Kidney (tissue), 14 donors: ENCODE measurements around the gene ZC3H14. TPM values are rescaled to one million over a fixed set of nuclear protein-coding genes. Genes with fewer than 3 reads are reported as not detected.

Source experiments
- DNase-seq, 5 donors: peaks; one replicate each; pipeline ENCODE4 v3.0.0-alpha.2; 2013 to 2020
- FAIRE-seq: peaks from 2 replicates; lab custom pipeline; 2012; peaks lifted over from hg19 to GRCh38; lab: Jason Lieb, UNC
- H3K27ac ChIP-seq, 2 donors: one replicate each; pipeline ENCODE4 v1.7.0; 2013; ENCODE audit warnings: low read depth in 2 of 2, low read length in 2 of 2, inconsistent platforms in 1 of 2
- H3K27me3 ChIP-seq: one replicate; pipeline ENCODE4 v1.7.1; 2013; ENCODE audit warnings: low read length, inconsistent platforms; ENCODE audit not compliant: control insufficient read depth, insufficient read depth
- H3K36me3 ChIP-seq, 3 donors: one replicate each; pipeline versions ENCODE4 v1.7.0 to v1.7.1; 2013; ENCODE audit warnings: low read length in 3 of 3, control low read depth in 1 of 3, inconsistent platforms in 1 of 3; ENCODE audit not compliant: insufficient read depth in 3 of 3, control insufficient read depth in 2 of 3
- H3K4me1 ChIP-seq, 3 donors: one replicate each; pipeline versions ENCODE4 v1.7.0 to v1.7.1; 2013; ENCODE audit warnings: low read length in 3 of 3, inconsistent platforms in 1 of 3, low read depth in 1 of 3; ENCODE audit not compliant: control insufficient read depth in 2 of 3, insufficient read depth in 2 of 3
- H3K4me3 ChIP-seq, 3 donors: one replicate each; pipeline versions ENCODE4 v1.7.0 to v1.8.1; 2013; ENCODE audit warnings: low read length in 3 of 3, control low read depth in 1 of 3, inconsistent platforms in 1 of 3
- H3K9ac ChIP-seq, 3 donors: one replicate each; pipeline versions ENCODE4 v1.7.0 to v1.7.1; 2013; ENCODE audit warnings: low read length in 3 of 3, control low read depth in 1 of 3, inconsistent platforms in 1 of 3
- H3K9me3 ChIP-seq, 3 donors: one replicate each; pipeline versions ENCODE4 v1.7.0 to v1.7.1; 2013; ENCODE audit warnings: low read length in 3 of 3, control low read depth in 1 of 3, inconsistent platforms in 1 of 3; ENCODE audit not compliant: control insufficient read depth in 2 of 3, insufficient read depth in 1 of 3
- intact Hi-C: fragments of 100-400 bp; cut with DNase I; formaldehyde crosslinking; loops from one replicate; pipeline ENCODE4 v1.11.1; 2022
- polyA plus RNA-seq: library from polyadenylated mRNA; stranded (reverse); fragments of 350-450 nt; fragmentation: Illumina TruSeq; extraction: RNeasy Lipid Tissue Mini Kit (QIAGEN cat#74804); gene quantifications from one replicate; pipeline ENCODE4 v1.2.3, GENCODE V29; 2014; ENCODE audit warnings: low read depth, low replicate concordance; ENCODE audit not compliant: insufficient read depth
- total RNA-seq: library from RNA; stranded (reverse); fragmentation: NEBNext Ultra II Directional; extraction: Animal tissue kit (Norgen Biotek cat#: 25700); gene quantifications from one replicate; pipeline ENCODE4 v1.2.1, GENCODE V29; 2021
- TF ChIP-seq, protein P1 (sequence below): IDR thresholded peaks from 3 replicates; pipeline ENCODE4 v1.5.1; 2012; ENCODE audit warnings: mild to moderate bottlenecking, moderate library complexity, borderline replicate concordance; ENCODE audit not compliant: insufficient read depth; ENCODE audit errors: extremely low read depth
- donor health status: control.
- donor health status: control.
- donor health status: control.
- donor health status: control.
- donor health status: control.
- donor health status: DM: yes; HTN: yes; CAD: no.
- donor health status: Normal renal cell carcinoma (clear cell type).

The ZC3H14 gene
- total and polyA plus RNA-seq, 2 donors from 2014 or later, result 27.7 to 49.7 TPM

DNA sequence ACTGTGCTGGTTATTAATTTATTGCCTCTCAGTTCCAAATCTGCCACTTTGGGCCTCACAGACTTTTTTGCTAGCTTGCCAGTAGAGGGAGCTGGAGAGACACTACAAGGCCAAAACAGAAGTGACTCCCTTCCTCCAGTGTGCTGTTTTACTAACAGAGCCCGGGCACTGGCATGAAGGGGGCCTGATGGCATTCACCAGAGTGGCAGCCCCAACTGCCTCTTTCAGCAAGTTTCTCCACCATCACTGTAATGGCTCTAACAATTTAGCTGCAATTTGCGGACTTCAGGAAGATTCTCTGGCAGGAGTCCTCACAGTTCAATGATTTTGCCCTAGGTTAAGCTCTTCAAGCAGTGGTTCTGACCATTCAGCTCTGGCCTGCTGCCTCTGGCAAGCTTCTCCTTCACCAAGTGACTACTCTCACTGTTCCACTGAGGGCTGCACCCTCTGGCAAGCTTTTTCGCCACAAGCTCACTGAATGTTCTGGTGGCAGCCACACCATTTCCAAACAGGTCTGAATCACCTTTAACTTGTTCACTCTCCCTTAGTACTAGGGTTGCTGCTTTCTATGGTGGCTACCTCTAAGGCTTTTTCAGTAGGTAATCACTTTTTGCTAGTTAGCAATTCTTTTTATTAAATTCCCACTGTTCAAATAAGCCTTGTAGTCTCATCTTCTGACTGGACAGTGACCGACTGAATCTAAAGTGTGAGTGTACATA lies 104.9 kb downstream of the ZC3H14 start:
- DNase-seq (peak in 4 of 5 donors; percentile 48 to 92 (median 70)), FAIRE-seq (no peak)
- peaks cover 0 to 5% (median 0%) of the 10 kb centered on the region in 3 donors for H3K4me1 ChIP-seq
- no peak overlapping the region for H3K27ac ChIP-seq
- TF ChIP-seq, protein P1, sequence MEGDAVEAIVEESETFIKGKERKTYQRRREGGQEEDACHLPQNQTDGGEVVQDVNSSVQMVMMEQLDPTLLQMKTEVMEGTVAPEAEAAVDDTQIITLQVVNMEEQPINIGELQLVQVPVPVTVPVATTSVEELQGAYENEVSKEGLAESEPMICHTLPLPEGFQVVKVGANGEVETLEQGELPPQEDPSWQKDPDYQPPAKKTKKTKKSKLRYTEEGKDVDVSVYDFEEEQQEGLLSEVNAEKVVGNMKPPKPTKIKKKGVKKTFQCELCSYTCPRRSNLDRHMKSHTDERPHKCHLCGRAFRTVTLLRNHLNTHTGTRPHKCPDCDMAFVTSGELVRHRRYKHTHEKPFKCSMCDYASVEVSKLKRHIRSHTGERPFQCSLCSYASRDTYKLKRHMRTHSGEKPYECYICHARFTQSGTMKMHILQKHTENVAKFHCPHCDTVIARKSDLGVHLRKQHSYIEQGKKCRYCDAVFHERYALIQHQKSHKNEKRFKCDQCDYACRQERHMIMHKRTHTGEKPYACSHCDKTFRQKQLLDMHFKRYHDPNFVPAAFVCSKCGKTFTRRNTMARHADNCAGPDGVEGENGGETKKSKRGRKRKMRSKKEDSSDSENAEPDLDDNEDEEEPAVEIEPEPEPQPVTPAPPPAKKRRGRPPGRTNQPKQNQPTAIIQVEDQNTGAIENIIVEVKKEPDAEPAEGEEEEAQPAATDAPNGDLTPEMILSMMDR, result peak; percentile 80
- H3K4me3 ChIP-seq, result no peak overlapping the region
- H3K27me3 ChIP-seq, result no peaks in the 10 kb centered on the region
- H3K9ac ChIP-seq, result no peak overlapping the region
- intact Hi-C loops, result no loop called here
- no peaks in the 10 kb centered on the region for H3K9me3 ChIP-seq
- no peaks in the 10 kb centered on the region for H3K36me3 ChIP-seq

GRCh38 chr14:88668448-88669116 lies 105.7 kb downstream of the ZC3H14 start:
- no peaks in the 10 kb centered on the region for H3K27me3 ChIP-seq
- TF ChIP-seq, protein P1, result no peak
- H3K4me1 ChIP-seq, result peaks cover 0 to 5% (median 0%) of the 10 kb centered on the region in 3 donors
- no peak overlapping the region for H3K27ac ChIP-seq
- H3K4me3 ChIP-seq, result no peak overlapping the region
- H3K9me3 ChIP-seq, result no peaks in the 10 kb centered on the region
- FAIRE-seq (no peak), DNase-seq (no peak)
- intact Hi-C loops, result no loop called here
- H3K9ac ChIP-seq, result no peak overlapping the region
- H3K36me3 ChIP-seq, result no peaks in the 10 kb centered on the region

GRCh38 chr14:88669346-88669745 lies 106.5 kb downstream of the ZC3H14 start:
- TF ChIP-seq, protein P1, result no peak
- H3K27me3 ChIP-seq, result no peaks in the 10 kb centered on the region
- intact Hi-C loops, result no loop called here
- no peak overlapping the region for H3K4me3 ChIP-seq
- H3K9ac ChIP-seq, result no peak overlapping the region
- H3K4me1 ChIP-seq, result peaks cover 0 to 5% (median 0%) of the 10 kb centered on the region in 3 donors
- DNase-seq (no peak), FAIRE-seq (no peak)
- H3K36me3 ChIP-seq, result no peaks in the 10 kb centered on the region
- no peak overlapping the region for H3K27ac ChIP-seq
- no peaks in the 10 kb centered on the region for H3K9me3 ChIP-seq

Other genes starting within 250 kb of the ZC3H14 start
- 0.54 TPM for gene KCNK10, start 239.8 kb upstream of the ZC3H14 start, total RNA-seq
- gene KCNK10, start 239.8 kb upstream of the ZC3H14 start, polyA plus RNA-seq, result 1.1 TPM
- gene SPATA7, start 177.4 kb upstream of the ZC3H14 start, total RNA-seq, result 17.4 TPM
- 14.0 TPM for gene SPATA7, start 177.4 kb upstream of the ZC3H14 start, polyA plus RNA-seq
- gene PTPN21, start 8.0 kb upstream of the ZC3H14 start, total RNA-seq, result 23.2 TPM
- 5.3 TPM for gene PTPN21, start 8.0 kb upstream of the ZC3H14 start, polyA plus RNA-seq
- gene EML5, start 229.9 kb downstream of the ZC3H14 start, total RNA-seq, result 2.8 TPM
- 0.26 TPM for gene EML5, start 229.9 kb downstream of the ZC3H14 start, polyA plus RNA-seq